ENCODE results near the gene FAM156A.
"Not testable (repeated sequence)": the region's sequence is repeated elsewhere in the genome, so short reads cannot be mapped to it uniquely, and the experiment has no call there.

Gene FAM156A

GRCh38 chrX:52966993-52967738 lies 8.8 kb upstream of the FAM156A start:
- in situ Hi-C loops (cut with MboI; ENCODE audit: low sequenced_read_pairs), result not testable (repeated sequence)

- in situ Hi-C loops (cut with MboI; ENCODE audit: low sequenced_read_pairs), result not testable (repeated sequence)
Observed at GRCh38 chrX:52958961-52959360, 643 bp upstream of the FAM156A start.

- in situ Hi-C loops (cut with MboI; ENCODE audit: low sequenced_read_pairs), result not testable (repeated sequence)
Observed at GRCh38 chrX:52949884-52950283, 8.4 kb downstream of the FAM156A start.

GRCh38 chrX:52949325-52949724 lies 9.0 kb downstream of the FAM156A start:
- in situ Hi-C loops (cut with MboI; ENCODE audit: low sequenced_read_pairs), result not testable (repeated sequence)

- in situ Hi-C loops (cut with MboI; ENCODE audit: low sequenced_read_pairs), result not testable (repeated sequence)
Observed at GRCh38 chrX:52948265-52948664, 10.1 kb downstream of the FAM156A start.

- in situ Hi-C loops (cut with MboI; ENCODE audit: low sequenced_read_pairs), result not testable (repeated sequence)
Observed at GRCh38 chrX:52947501-52947900, 10.8 kb downstream of the FAM156A start.

GRCh38 chrX:52945838-52946494 lies 12.4 kb downstream of the FAM156A start:
- in situ Hi-C loops (cut with MboI; ENCODE audit: low sequenced_read_pairs), result not testable (repeated sequence)

GRCh38 chrX:52941728-52942127 lies 16.6 kb downstream of the FAM156A start:
- in situ Hi-C loops (cut with MboI; ENCODE audit: low sequenced_read_pairs), result not testable (repeated sequence)

- in situ Hi-C loops (cut with MboI; ENCODE audit: low sequenced_read_pairs), result not testable (repeated sequence)
Observed at GRCh38 chrX:52940704-52941103, 17.6 kb downstream of the FAM156A start.

- in situ Hi-C loops (cut with MboI; ENCODE audit: low sequenced_read_pairs), result not testable (repeated sequence)
Observed at GRCh38 chrX:52935470-52935784, 22.9 kb downstream of the FAM156A start.

GRCh38 chrX:52934704-52935469 lies 23.4 kb downstream of the FAM156A start:
- in situ Hi-C loops (cut with MboI; ENCODE audit: low sequenced_read_pairs), result no loop called here

- in situ Hi-C loops (cut with MboI; ENCODE audit: low sequenced_read_pairs), result no loop called here
Observed at GRCh38 chrX:52933976-52934703, 24.2 kb downstream of the FAM156A start.

- in situ Hi-C loops (cut with MboI; ENCODE audit: low sequenced_read_pairs), result no loop called here
Observed at GRCh38 chrX:52933213-52933612, 25.1 kb downstream of the FAM156A start.

GRCh38 chrX:52930214-52930613 lies 28.1 kb downstream of the FAM156A start:
- in situ Hi-C loops (cut with MboI; ENCODE audit: low sequenced_read_pairs), result not testable (repeated sequence)

- in situ Hi-C loops (cut with MboI; ENCODE audit: low sequenced_read_pairs), result no loop called here
Observed at GRCh38 chrX:52923781-52924241, 34.5 kb downstream of the FAM156A start.

GRCh38 chrX:52914704-52915103 lies 43.6 kb downstream of the FAM156A start:
- in situ Hi-C loops (cut with MboI; ENCODE audit: low sequenced_read_pairs), result not testable (repeated sequence)

- in situ Hi-C loops (cut with MboI; ENCODE audit: low sequenced_read_pairs), result not testable (repeated sequence)
Observed at GRCh38 chrX:52913681-52914080, 44.6 kb downstream of the FAM156A start.

GRCh38 chrX:52909313-52909969 lies 48.9 kb downstream of the FAM156A start:
- in situ Hi-C loops (cut with MboI; ENCODE audit: low sequenced_read_pairs), result not testable (repeated sequence)

- in situ Hi-C loops (cut with MboI; ENCODE audit: low sequenced_read_pairs), result not testable (repeated sequence)
Observed at GRCh38 chrX:52907900-52908299, 50.4 kb downstream of the FAM156A start.

GRCh38 chrX:52907137-52907536 lies 51.2 kb downstream of the FAM156A start:
- in situ Hi-C loops (cut with MboI; ENCODE audit: low sequenced_read_pairs), result not testable (repeated sequence)

All from HL-60/S4 treated with retinoic acid at 250 ng/mL for 4 days and 3 days (cell line).